Nephron progenitor cell (in vitro differentiated cells): ENCODE data around the gene UTS2.

Experiments used
- DNase-seq: peaks from one replicate; pipeline ENCODE4 v3.0.0; 2021
- H3K27ac Mint-ChIP-seq: 2 replicates; pipeline ENCODE4 v1.8.0; 2021; ENCODE audit warnings: mild to moderate bottlenecking, moderate library complexity, mixed read lengths
- H3K27me3 Mint-ChIP-seq: 2 replicates; pipeline ENCODE4 v1.8.0; 2021; ENCODE audit warnings: mild to moderate bottlenecking, low read depth, mixed read lengths; ENCODE audit not compliant: poor library complexity
- H3K36me3 Mint-ChIP-seq: 2 replicates; pipeline ENCODE4 v1.8.0; 2021; ENCODE audit warnings: low read depth, mixed read lengths
- H3K4me1 Mint-ChIP-seq: 2 replicates; pipeline ENCODE4 v1.8.0; 2021; ENCODE audit warnings: mixed read lengths
- H3K4me3 Mint-ChIP-seq: 2 replicates; pipeline ENCODE4 v1.8.0; 2021; ENCODE audit warnings: mild to moderate bottlenecking, moderate library complexity, mixed read lengths
- H3K9me3 Mint-ChIP-seq: 2 replicates; pipeline ENCODE4 v1.8.0; 2021; ENCODE audit warnings: mild to moderate bottlenecking, moderate library complexity, mixed read lengths
- CTCF ChIP-seq: fragments of 200-600 bp; sonication (generic); IDR thresholded peaks from 2 replicates; pipeline ENCODE4 v1.5.0; 2021; ENCODE audit warnings: antibody characterized with exemption

The UTS2 gene

GRCh38 chr1:7869136-7869920, 16.5 kb upstream of the UTS2 start:
- Mint-ChIP-seq H3K36me3 (no peaks in the 10 kb centered on the region), H3K9me3 (no peaks in the 10 kb centered on the region), H3K4me3 (no peak overlapping the region), H3K27ac (no peak overlapping the region), H3K27me3 (peaks cover 3% of the 10 kb centered on the region), H3K4me1 (no peaks in the 10 kb centered on the region)
- no peak for TF ChIP-seq CTCF
- no peak for DNase-seq

GRCh38 chr1:7868070-7868780, 15.4 kb upstream of the UTS2 start:
- Mint-ChIP-seq H3K36me3 (no peaks in the 10 kb centered on the region), H3K27me3 (peaks cover 3% of the 10 kb centered on the region), H3K4me1 (no peaks in the 10 kb centered on the region), H3K9me3 (no peaks in the 10 kb centered on the region), H3K4me3 (no peak overlapping the region), H3K27ac (no peak overlapping the region)
- TF ChIP-seq CTCF: no peak
- DNase-seq: no peak

GRCh38 chr1:7865978-7866377, 13.1 kb upstream of the UTS2 start:
- H3K36me3 Mint-ChIP-seq: no peaks in the 10 kb centered on the region
- H3K9me3 Mint-ChIP-seq: no peaks in the 10 kb centered on the region
- H3K4me3 Mint-ChIP-seq: no peak overlapping the region
- no peak overlapping the region for H3K27ac Mint-ChIP-seq
- no peak for DNase-seq
- no peak for TF ChIP-seq CTCF
- no peaks in the 10 kb centered on the region for H3K4me1 Mint-ChIP-seq
- peaks cover 3% of the 10 kb centered on the region for H3K27me3 Mint-ChIP-seq

- H3K9me3 Mint-ChIP-seq: no peaks in the 10 kb centered on the region
- no peak overlapping the region for H3K27ac Mint-ChIP-seq
- no peak for DNase-seq
These were observed 11.0 kb upstream of the UTS2 start for GRCh38 chr1:7863756-7864328.

GRCh38 chr1:7862211-7863060, 9.6 kb upstream of the UTS2 start:
- Mint-ChIP-seq H3K36me3 (no peaks in the 10 kb centered on the region), H3K27ac (no peak overlapping the region), H3K27me3 (no peaks in the 10 kb centered on the region), H3K4me3 (no peak overlapping the region), H3K4me1 (no peaks in the 10 kb centered on the region), H3K9me3 (no peaks in the 10 kb centered on the region)
- TF ChIP-seq CTCF: no peak
- DNase-seq: no peak

More at GRCh38 chr1:7863756-7864328, 11.0 kb upstream of the UTS2 start:
- Mint-ChIP-seq H3K4me3 (no peak overlapping the region), H3K27me3 (peaks cover 3% of the 10 kb centered on the region), H3K36me3 (no peaks in the 10 kb centered on the region), H3K4me1 (no peaks in the 10 kb centered on the region)
- no peak for TF ChIP-seq CTCF
